Measurements from ENCODE around the gene AQP12A. TPM values are rescaled to one million over a fixed set of nuclear protein-coding genes. Genes with fewer than 3 reads are reported as not detected.
"Not testable (repeated sequence)": the region's sequence is repeated elsewhere in the genome, so short reads cannot be mapped to it uniquely, and the experiment has no call there.

Gene AQP12A
- total RNA-seq, 2 donors from 2014 or later, result not detected

DNA sequence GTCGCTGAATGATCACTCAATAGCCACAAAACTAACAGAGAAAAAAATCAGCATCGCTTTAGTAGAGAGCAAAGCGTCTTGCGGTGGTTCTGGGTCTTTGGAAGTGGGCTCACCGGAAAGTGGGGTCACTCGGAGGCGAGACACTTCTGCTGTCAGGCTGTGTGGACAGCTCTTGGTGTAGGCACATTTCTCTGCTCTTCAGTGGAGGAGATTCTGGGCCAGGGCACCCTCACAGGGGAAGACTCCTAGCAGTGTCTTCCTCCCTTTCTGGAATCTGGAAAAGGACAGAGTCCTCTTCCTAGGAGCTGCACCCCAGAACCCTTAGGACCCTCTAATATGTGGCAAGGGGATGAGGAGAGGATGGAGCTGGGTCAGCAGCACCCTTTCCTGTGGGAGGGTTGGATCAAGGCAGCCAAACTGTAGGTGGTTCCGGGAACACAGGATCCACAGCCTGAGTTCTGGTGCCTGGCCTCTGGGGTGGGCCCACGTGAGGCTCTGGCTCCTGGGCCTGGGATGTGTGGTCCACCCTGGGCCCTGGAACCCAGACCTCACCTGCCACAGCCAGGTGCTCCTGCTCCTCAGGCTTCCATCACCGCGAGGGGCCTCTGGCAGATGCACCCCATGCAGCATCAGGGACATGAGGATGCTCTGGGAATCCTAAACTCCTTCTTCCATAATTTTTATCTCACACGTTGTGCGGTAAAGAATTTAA lies 41.3 kb upstream of the AQP12A start:
- TF ChIP-seq, protein P1, sequence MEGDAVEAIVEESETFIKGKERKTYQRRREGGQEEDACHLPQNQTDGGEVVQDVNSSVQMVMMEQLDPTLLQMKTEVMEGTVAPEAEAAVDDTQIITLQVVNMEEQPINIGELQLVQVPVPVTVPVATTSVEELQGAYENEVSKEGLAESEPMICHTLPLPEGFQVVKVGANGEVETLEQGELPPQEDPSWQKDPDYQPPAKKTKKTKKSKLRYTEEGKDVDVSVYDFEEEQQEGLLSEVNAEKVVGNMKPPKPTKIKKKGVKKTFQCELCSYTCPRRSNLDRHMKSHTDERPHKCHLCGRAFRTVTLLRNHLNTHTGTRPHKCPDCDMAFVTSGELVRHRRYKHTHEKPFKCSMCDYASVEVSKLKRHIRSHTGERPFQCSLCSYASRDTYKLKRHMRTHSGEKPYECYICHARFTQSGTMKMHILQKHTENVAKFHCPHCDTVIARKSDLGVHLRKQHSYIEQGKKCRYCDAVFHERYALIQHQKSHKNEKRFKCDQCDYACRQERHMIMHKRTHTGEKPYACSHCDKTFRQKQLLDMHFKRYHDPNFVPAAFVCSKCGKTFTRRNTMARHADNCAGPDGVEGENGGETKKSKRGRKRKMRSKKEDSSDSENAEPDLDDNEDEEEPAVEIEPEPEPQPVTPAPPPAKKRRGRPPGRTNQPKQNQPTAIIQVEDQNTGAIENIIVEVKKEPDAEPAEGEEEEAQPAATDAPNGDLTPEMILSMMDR (IDR thresholded peaks at IDR 0.05), result no peak
- H3K4me1 ChIP-seq (ENCODE audit: control insufficient read depth in 1 of 2, low read depth in 2 of 2), result no peaks in the 10 kb centered on the region
- H3K4me3 ChIP-seq, result no peak overlapping the region
- DNase-seq (ENCODE audit: low spot score) (no peak), ATAC-seq (ENCODE audit: insufficient number of reproducible peaks, low FRiP score, low read depth) (no peak)
- no peaks in the 10 kb centered on the region for H3K36me3 ChIP-seq
- H3K27me3 ChIP-seq (replicated peaks; ENCODE audit: insufficient read depth), result no peaks in the 10 kb centered on the region
- no peak overlapping the region for H3K27ac ChIP-seq
- no peaks in the 10 kb centered on the region for H3K9me3 ChIP-seq

DNA sequence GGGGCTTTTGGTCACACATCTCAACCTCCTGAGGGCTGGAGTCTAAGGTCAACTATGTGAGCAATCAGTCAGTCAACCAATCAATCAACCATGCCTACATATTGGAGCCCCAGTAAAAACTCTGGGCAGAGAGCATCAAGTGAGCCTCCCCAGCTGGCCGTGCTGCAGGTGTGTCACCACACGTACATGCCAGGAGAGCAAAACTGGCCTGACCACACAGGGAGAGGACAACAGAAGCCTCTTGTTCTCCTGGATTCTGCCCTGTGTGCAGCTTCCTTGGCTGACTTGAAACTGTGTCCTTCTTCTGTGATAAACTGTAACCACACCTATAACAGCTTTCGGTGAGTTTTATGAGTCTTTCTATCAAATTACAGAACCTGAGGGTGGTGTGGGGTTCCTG lies 40.5 kb upstream of the AQP12A start:
- H3K27ac ChIP-seq, result no peak overlapping the region
- no peaks in the 10 kb centered on the region for H3K27me3 ChIP-seq (replicated peaks; ENCODE audit: insufficient read depth)
- TF ChIP-seq, protein P1 (IDR thresholded peaks at IDR 0.05), result no peak
- ATAC-seq (ENCODE audit: insufficient number of reproducible peaks, low FRiP score, low read depth), result no peak
- H3K4me1 ChIP-seq (ENCODE audit: control insufficient read depth in 1 of 2, low read depth in 2 of 2), result no peaks in the 10 kb centered on the region
- H3K36me3 ChIP-seq, result no peaks in the 10 kb centered on the region
- H3K9me3 ChIP-seq, result no peaks in the 10 kb centered on the region
- no peak for DNase-seq (ENCODE audit: low spot score)
- no peak overlapping the region for H3K4me3 ChIP-seq

DNA sequence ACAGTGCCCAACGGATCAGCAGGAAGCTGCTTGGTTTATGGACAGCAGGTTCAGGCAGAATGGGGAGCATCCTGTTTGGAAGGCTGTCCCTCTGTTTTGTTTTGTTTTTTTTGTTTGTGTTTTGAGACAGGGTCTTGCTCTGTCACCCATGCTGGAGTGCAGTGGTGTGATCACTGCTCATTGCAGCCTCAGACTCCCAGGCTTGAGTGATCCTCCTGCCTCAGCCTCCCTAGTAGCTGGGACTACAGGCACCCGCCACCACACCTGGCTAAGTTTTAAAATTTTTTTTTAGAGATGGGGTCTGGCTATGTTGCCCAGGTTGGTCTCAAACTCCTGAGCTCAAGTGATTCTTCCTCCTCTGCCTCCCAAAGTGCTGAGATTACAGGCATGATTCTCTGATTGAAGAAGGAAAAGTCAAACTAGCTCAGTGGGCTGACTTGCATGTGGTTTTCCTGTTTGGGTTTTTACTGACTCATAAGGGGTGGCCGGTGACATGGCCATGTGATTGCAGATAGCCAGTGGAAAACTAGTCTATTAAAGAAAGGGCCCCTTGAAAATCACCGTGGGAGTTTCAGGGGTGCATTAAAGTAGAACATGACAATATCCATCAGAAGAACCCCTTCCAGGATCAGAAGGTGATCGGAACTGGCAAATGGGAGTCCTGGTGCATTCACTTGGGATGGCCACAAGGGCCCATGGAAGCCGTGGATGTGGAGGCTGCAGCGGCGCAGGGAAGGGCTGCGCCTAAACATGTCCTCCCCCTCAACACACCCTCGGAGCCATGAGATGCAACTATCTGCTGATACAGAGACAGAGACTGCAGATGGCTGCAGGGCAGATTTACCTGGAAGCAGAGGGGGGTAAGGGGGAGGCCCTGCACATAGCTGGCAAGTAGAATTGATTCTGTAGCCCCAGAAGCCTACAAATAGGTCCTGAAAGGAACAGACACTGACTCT lies 35.5 kb upstream of the AQP12A start:
- Histone ChIP-seq H3K27ac (no peak overlapping the region), H3K4me1 (ENCODE audit: control insufficient read depth in 1 of 2, low read depth in 2 of 2) (no peaks in the 10 kb centered on the region), H3K36me3 (no peaks in the 10 kb centered on the region), H3K27me3 (replicated peaks; ENCODE audit: insufficient read depth) (no peaks in the 10 kb centered on the region), H3K9me3 (no peaks in the 10 kb centered on the region), H3K4me3 (no peak overlapping the region)
- DNase-seq (ENCODE audit: low spot score) (no peak), ATAC-seq (ENCODE audit: insufficient number of reproducible peaks, low FRiP score, low read depth) (no peak)
- TF ChIP-seq, protein P1 (IDR thresholded peaks at IDR 0.05), result no peak

DNA sequence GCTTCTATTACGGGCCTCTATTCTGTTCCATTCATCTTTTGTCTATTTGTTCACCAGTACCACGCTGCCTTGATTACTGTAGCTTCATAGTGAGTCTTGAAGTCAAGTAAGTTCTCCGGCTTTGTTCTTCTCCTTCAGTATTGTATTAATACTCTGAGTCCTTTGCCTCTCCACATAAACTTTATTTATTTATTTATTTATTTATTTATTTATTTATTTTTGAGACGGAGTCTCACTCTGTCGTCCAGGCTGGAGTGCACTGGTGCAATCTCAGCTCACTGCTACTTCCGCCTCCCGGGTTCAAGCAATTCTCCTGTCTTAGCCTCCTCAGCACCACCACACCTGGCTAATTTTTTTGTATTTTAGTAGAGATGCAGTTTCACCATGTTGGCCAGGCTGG lies 31.8 kb upstream of the AQP12A start:
- H3K36me3 ChIP-seq; ATAC-seq (ENCODE audit: insufficient number of reproducible peaks, low FRiP score, low read depth); H3K4me1 ChIP-seq (ENCODE audit: control insufficient read depth in 1 of 2, low read depth in 2 of 2); H3K27me3 ChIP-seq (replicated peaks; ENCODE audit: insufficient read depth); H3K9me3 ChIP-seq; DNase-seq (ENCODE audit: low spot score); H3K4me3 ChIP-seq; H3K27ac ChIP-seq: not testable (repeated sequence)

DNA sequence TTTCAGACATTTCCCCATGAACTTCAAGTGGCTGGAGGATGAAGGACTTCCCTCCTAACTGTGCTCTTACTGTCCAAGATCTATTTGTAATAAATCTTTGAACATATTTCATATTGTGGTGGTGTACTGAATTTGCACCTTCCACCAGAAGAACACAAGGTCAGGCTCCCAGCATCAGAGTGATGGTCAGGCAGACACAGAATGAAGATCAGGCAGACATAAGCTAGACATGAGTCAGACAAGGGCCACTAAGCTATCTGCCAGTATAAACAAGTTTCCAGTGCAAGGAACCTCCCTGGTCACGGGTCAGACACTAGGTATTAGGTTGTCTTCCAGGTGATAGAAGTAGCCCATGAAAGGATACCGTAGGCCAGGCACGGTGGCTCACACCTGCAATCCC lies 29.0 kb upstream of the AQP12A start:
- no peaks in the 10 kb centered on the region for H3K4me1 ChIP-seq (ENCODE audit: control insufficient read depth in 1 of 2, low read depth in 2 of 2)
- no peaks in the 10 kb centered on the region for H3K27me3 ChIP-seq (replicated peaks; ENCODE audit: insufficient read depth)

More for the DNA sequence above, 29.0 kb upstream of the AQP12A start:
- Histone ChIP-seq H3K9me3 (no peaks in the 10 kb centered on the region), H3K4me3 (no peak overlapping the region), H3K36me3 (no peaks in the 10 kb centered on the region), H3K27ac (no peak overlapping the region)
- TF ChIP-seq, protein P1 (IDR thresholded peaks at IDR 0.05), result no peak
- ATAC-seq (ENCODE audit: insufficient number of reproducible peaks, low FRiP score, low read depth) (no peak), DNase-seq (ENCODE audit: low spot score) (no peak)

All from thoracic aorta (tissue), 2 donors.